Neural progenitor cell (in vitro differentiated cells): ENCODE results near the gene GBGT1. TPM values are rescaled to one million over a fixed set of nuclear protein-coding genes. Genes with fewer than 3 reads are reported as not detected.

Source experiments
- DNase-seq: peaks from one replicate; pipeline ENCODE4 v3.0.0-alpha.2; 2016; ENCODE audit warnings: low spot score
- H2AFZ ChIP-seq: fragments of 200-600 bp; sonication (generic); replicated peaks from 2 replicates; pipeline ENCODE4 v1.6.1; 2016; ENCODE audit warnings: antibody characterized with exemption
- H3F3A ChIP-seq: fragments of 200-600 bp; sonication (generic); 2 replicates; pipeline ENCODE4 v1.6.1; 2016; ENCODE audit warnings: antibody characterized with exemption, low read depth
- H3K27ac ChIP-seq: fragments of 200-600 bp; sonication (generic); 2 replicates; pipeline ENCODE4 v1.5.1; 2016; ENCODE audit warnings: mild to moderate bottlenecking
- H3K27me3 ChIP-seq: fragments of 200-600 bp; sonication (generic); 2 replicates; pipeline ENCODE4 v1.6.1; 2016; ENCODE audit warnings: mild to moderate bottlenecking, moderate library complexity
- H3K36me3 ChIP-seq: fragments of 200-600 bp; sonication (generic); 2 replicates; pipeline ENCODE4 v1.5.1; 2016
- H3K4me1 ChIP-seq: fragments of 200-600 bp; sonication (generic); 2 replicates; pipeline ENCODE4 v1.6.1; 2016; ENCODE audit warnings: mixed run types
- H3K4me2 ChIP-seq: fragments of 200-600 bp; sonication (generic); 2 replicates; pipeline ENCODE4 v1.6.1; 2016
- H3K4me3 ChIP-seq: fragments of 200-600 bp; sonication (generic); 2 replicates; pipeline ENCODE4 v1.5.1; 2016
- H3K79me2 ChIP-seq: fragments of 200-600 bp; sonication (generic); 2 replicates; pipeline ENCODE4 v1.6.1; 2016; ENCODE audit warnings: low read depth
- H3K9ac ChIP-seq: fragments of 200-600 bp; sonication (generic); 2 replicates; pipeline ENCODE4 v1.6.1; 2016
- H3K9me3 ChIP-seq: fragments of 200-600 bp; sonication (generic); 2 replicates; pipeline ENCODE4 v1.5.1; 2016; ENCODE audit warnings: low read depth
- H4K20me1 ChIP-seq: fragments of 200-600 bp; sonication (generic); 2 replicates; pipeline ENCODE4 v1.6.1; 2016; ENCODE audit warnings: low read depth
- H3K27ac Mint-ChIP-seq: 3 replicates; pipeline ENCODE4 v1.8.0; 2021; ENCODE audit warnings: mixed read lengths
- H3K27me3 Mint-ChIP-seq: 2 replicates; pipeline ENCODE4 v1.8.0; 2022; ENCODE audit warnings: low read depth, mild to moderate bottlenecking, inconsistent platforms, moderate library complexity, mixed read lengths; ENCODE audit not compliant: insufficient read depth
- H3K36me3 Mint-ChIP-seq: 3 replicates; pipeline ENCODE4 v1.8.0; 2021; ENCODE audit warnings: mixed read lengths
- H3K4me1 Mint-ChIP-seq: 3 replicates; pipeline ENCODE4 v1.8.0; 2021; ENCODE audit warnings: mixed read lengths
- H3K4me3 Mint-ChIP-seq: 3 replicates; pipeline ENCODE4 v1.8.0; 2021; ENCODE audit warnings: mild to moderate bottlenecking, moderate library complexity, mixed read lengths
- H3K9me3 Mint-ChIP-seq: 3 replicates; pipeline ENCODE4 v1.8.0; 2020; ENCODE audit warnings: mixed read lengths
- CTCF ChIP-seq: fragments of 200-600 bp; sonication (generic); IDR thresholded peaks from 2 replicates; pipeline ENCODE4 v1.5.1; 2017; ENCODE audit warnings: antibody characterized with exemption, mild to moderate bottlenecking
- EZH2 ChIP-seq: fragments of 200-600 bp; sonication (generic); IDR thresholded peaks from 2 replicates; pipeline ENCODE4 v1.6.1; 2017; ENCODE audit warnings: antibody characterized with exemption, mild to moderate bottlenecking, moderate library complexity
- EZH2phosphoT487 ChIP-seq: fragments of 200-600 bp; sonication (generic); IDR thresholded peaks from 2 replicates; pipeline ENCODE4 v1.6.1; 2017; ENCODE audit warnings: antibody characterized with exemption
- total RNA-seq: library from RNA; depleted of rRNA; stranded (reverse); fragments of >200 nt; gene quantifications from 2 replicates; pipeline ENCODE4 v1.2.3, GENCODE V29; 2015; ENCODE audit warnings: low replicate concordance

Gene GBGT1
- total RNA-seq, 1 donor from 2014 or later, result 2.0 TPM

GRCh38 chr9:133188006-133188842 is 24.5 kb upstream of the GBGT1 start:
- H3K27ac ChIP-seq, result no peak overlapping the region
- peaks cover 64% of the 10 kb centered on the region for H3K27me3 ChIP-seq
- Mint-ChIP-seq H3K9me3 (peaks cover 2% of the 10 kb centered on the region), H3K27me3 (peaks cover 36% of the 10 kb centered on the region), H3K4me1 (peaks cover 3% of the 10 kb centered on the region), H3K27ac (peak overlapping the region; percentile 74), H3K4me3 (no peak overlapping the region), H3K36me3 (no peaks in the 10 kb centered on the region)
- no peak overlapping the region for H3K9ac ChIP-seq
- TF ChIP-seq EZH2 (no peak), EZH2phosphoT487 (no peak), CTCF (peak; percentile 51)
- H3K36me3 ChIP-seq, result no peaks in the 10 kb centered on the region
- no peak overlapping the region for H2AFZ ChIP-seq
- DNase-seq, result peak; percentile 61
- no peaks in the 10 kb centered on the region for H3K9me3 ChIP-seq
- H4K20me1 ChIP-seq, result no peaks in the 10 kb centered on the region
- H3K79me2 ChIP-seq, result no peaks in the 10 kb centered on the region
- no peak overlapping the region for H3K4me2 ChIP-seq
- no peaks in the 10 kb centered on the region for H3F3A ChIP-seq
- no peaks in the 10 kb centered on the region for H3K4me1 ChIP-seq
- no peak overlapping the region for H3K4me3 ChIP-seq

- Histone ChIP-seq H3K79me2 (no peaks in the 10 kb centered on the region), H3K4me2 (no peak overlapping the region), H3K4me1 (no peaks in the 10 kb centered on the region), H3K27ac (no peak overlapping the region), H3K9me3 (no peaks in the 10 kb centered on the region), H4K20me1 (no peaks in the 10 kb centered on the region), H3K36me3 (no peaks in the 10 kb centered on the region), H3K27me3 (peaks cover 67% of the 10 kb centered on the region), H3K4me3 (no peak overlapping the region), H3F3A (no peaks in the 10 kb centered on the region), H3K9ac (no peak overlapping the region), H2AFZ (no peak overlapping the region)
- H3K4me3 Mint-ChIP-seq, result no peak overlapping the region
- peaks cover 35% of the 10 kb centered on the region for H3K27me3 Mint-ChIP-seq
- H3K9me3 Mint-ChIP-seq, result peaks cover 1% of the 10 kb centered on the region
- no peaks in the 10 kb centered on the region for H3K36me3 Mint-ChIP-seq
- H3K4me1 Mint-ChIP-seq, result peaks cover 3% of the 10 kb centered on the region
- TF ChIP-seq CTCF (no peak), EZH2 (no peak), EZH2phosphoT487 (no peak)
- no peak for DNase-seq
- peak overlapping the region; percentile 74 for H3K27ac Mint-ChIP-seq
Observed at GRCh38 chr9:133187561-133188005, 23.9 kb upstream of the GBGT1 start.

GRCh38 chr9:133186736-133187135 is 23.0 kb upstream of the GBGT1 start:
- DNase-seq, result no peak
- Histone ChIP-seq H3K4me1 (no peaks in the 10 kb centered on the region), H3F3A (no peaks in the 10 kb centered on the region), H3K4me2 (no peak overlapping the region), H3K4me3 (no peak overlapping the region), H3K79me2 (no peaks in the 10 kb centered on the region), H3K9me3 (no peaks in the 10 kb centered on the region), H2AFZ (no peak overlapping the region), H4K20me1 (no peaks in the 10 kb centered on the region), H3K9ac (no peak overlapping the region), H3K36me3 (no peaks in the 10 kb centered on the region), H3K27ac (no peak overlapping the region), H3K27me3 (peaks cover 76% of the 10 kb centered on the region)
- Mint-ChIP-seq H3K27me3 (peaks cover 30% of the 10 kb centered on the region), H3K4me1 (peaks cover 3% of the 10 kb centered on the region), H3K9me3 (no peaks in the 10 kb centered on the region), H3K4me3 (no peak overlapping the region), H3K36me3 (no peaks in the 10 kb centered on the region), H3K27ac (no peak overlapping the region)
- TF ChIP-seq CTCF (no peak), EZH2phosphoT487 (no peak), EZH2 (no peak)
